Parathyroid adenoma (tissue), 2 donors: ENCODE results near the gene ZC3H4.

Experiments used
- H2AFZ ChIP-seq: fragments of 300-600 bp; sonication (generic); one replicate; pipeline ENCODE4 v1.7.0; 2017; ENCODE audit warnings: antibody characterized with exemption, mild to moderate bottlenecking
- H3K27ac ChIP-seq: fragments of 300-600 bp; sonication (generic); one replicate; pipeline ENCODE4 v1.7.0; 2017
- H3K27me3 ChIP-seq: fragments of 300-600 bp; sonication (generic); one replicate; pipeline ENCODE4 v1.7.0; 2017; ENCODE audit warnings: low read length; ENCODE audit not compliant: control insufficient read depth, insufficient read depth
- H3K36me3 ChIP-seq: fragments of 300-600 bp; sonication (generic); one replicate; pipeline ENCODE4 v1.7.0; 2017; ENCODE audit warnings: low read length; ENCODE audit not compliant: control insufficient read depth, insufficient read depth
- H3K4me1 ChIP-seq: fragments of 300-600 bp; sonication (generic); one replicate; pipeline ENCODE4 v1.7.0; 2017; ENCODE audit warnings: control low read depth
- H3K4me2 ChIP-seq: fragments of 300-600 bp; sonication (generic); one replicate; pipeline ENCODE4 v1.7.0; 2017; ENCODE audit warnings: low read length
- H3K4me3 ChIP-seq: fragments of 300-600 bp; sonication (generic); one replicate; pipeline ENCODE4 v1.7.0; 2017; ENCODE audit warnings: low read depth, low read length
- H3K79me2 ChIP-seq: fragments of 300-600 bp; sonication (generic); one replicate; pipeline ENCODE4 v1.7.0; 2017; ENCODE audit warnings: control low read depth
- H3K9ac ChIP-seq: fragments of 300-600 bp; sonication (generic); one replicate; pipeline ENCODE4 v1.7.0; 2017; ENCODE audit warnings: mild to moderate bottlenecking
- H3K9me3 ChIP-seq: fragments of 300-600 bp; sonication (generic); one replicate; pipeline ENCODE4 v1.7.0; 2017; ENCODE audit warnings: low read length; ENCODE audit not compliant: control insufficient read depth
- TF ChIP-seq, protein P1 (sequence below): fragments of 300-600 bp; sonication (generic); IDR thresholded peaks from one replicate; pipeline ENCODE4 v1.7.0; 2017; ENCODE audit warnings: antibody characterized with exemption, mild to moderate bottlenecking
- donor health status: primary hyperparathyroidism.

The ZC3H4 gene

DNA sequence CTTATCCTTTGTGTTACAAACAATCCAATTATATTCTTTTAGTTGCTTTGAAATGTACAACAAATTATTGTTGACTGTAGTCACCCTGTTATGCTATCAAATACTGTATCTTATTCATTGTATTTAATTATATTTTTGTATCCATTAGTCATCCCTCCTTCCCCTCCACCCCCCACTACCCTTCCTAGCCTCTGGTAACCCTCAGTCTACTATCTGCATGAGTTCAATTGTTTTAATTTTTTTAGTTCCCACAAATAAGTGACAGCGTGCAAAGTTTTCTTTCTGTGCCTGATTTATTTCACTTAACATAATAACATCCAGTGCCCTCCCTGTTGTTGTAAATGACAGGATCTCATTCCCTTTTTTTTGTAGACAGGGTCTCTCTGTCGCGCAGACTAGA lies 21.6 kb upstream of the ZC3H4 start:
- H3K9ac ChIP-seq: no peak overlapping the region
- H3K27me3 ChIP-seq: no peaks in the 10 kb centered on the region
- no peaks in the 10 kb centered on the region for H3K4me1 ChIP-seq
- no peak overlapping the region for H3K27ac ChIP-seq
- no peak overlapping the region for H2AFZ ChIP-seq
- no peaks in the 10 kb centered on the region for H3K9me3 ChIP-seq
- H3K36me3 ChIP-seq: no peaks in the 10 kb centered on the region
- no peak overlapping the region for H3K4me3 ChIP-seq
- H3K79me2 ChIP-seq: peaks cover 54% of the 10 kb centered on the region
- TF ChIP-seq, protein P1, sequence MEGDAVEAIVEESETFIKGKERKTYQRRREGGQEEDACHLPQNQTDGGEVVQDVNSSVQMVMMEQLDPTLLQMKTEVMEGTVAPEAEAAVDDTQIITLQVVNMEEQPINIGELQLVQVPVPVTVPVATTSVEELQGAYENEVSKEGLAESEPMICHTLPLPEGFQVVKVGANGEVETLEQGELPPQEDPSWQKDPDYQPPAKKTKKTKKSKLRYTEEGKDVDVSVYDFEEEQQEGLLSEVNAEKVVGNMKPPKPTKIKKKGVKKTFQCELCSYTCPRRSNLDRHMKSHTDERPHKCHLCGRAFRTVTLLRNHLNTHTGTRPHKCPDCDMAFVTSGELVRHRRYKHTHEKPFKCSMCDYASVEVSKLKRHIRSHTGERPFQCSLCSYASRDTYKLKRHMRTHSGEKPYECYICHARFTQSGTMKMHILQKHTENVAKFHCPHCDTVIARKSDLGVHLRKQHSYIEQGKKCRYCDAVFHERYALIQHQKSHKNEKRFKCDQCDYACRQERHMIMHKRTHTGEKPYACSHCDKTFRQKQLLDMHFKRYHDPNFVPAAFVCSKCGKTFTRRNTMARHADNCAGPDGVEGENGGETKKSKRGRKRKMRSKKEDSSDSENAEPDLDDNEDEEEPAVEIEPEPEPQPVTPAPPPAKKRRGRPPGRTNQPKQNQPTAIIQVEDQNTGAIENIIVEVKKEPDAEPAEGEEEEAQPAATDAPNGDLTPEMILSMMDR: no peak
- no peak overlapping the region for H3K4me2 ChIP-seq

- H2AFZ ChIP-seq: no peak overlapping the region
- H3K36me3 ChIP-seq: no peaks in the 10 kb centered on the region
- TF ChIP-seq, protein P1: no peak
- no peak overlapping the region for H3K27ac ChIP-seq
- no peaks in the 10 kb centered on the region for H3K4me1 ChIP-seq
- no peak overlapping the region for H3K9ac ChIP-seq
- H3K4me3 ChIP-seq: no peak overlapping the region
- H3K4me2 ChIP-seq: no peak overlapping the region
- peaks cover 53% of the 10 kb centered on the region for H3K79me2 ChIP-seq
- H3K9me3 ChIP-seq: no peaks in the 10 kb centered on the region
- no peaks in the 10 kb centered on the region for H3K27me3 ChIP-seq
These were observed 21.0 kb upstream of the ZC3H4 start for GRCh38 chr19:47134545-47134944.

DNA sequence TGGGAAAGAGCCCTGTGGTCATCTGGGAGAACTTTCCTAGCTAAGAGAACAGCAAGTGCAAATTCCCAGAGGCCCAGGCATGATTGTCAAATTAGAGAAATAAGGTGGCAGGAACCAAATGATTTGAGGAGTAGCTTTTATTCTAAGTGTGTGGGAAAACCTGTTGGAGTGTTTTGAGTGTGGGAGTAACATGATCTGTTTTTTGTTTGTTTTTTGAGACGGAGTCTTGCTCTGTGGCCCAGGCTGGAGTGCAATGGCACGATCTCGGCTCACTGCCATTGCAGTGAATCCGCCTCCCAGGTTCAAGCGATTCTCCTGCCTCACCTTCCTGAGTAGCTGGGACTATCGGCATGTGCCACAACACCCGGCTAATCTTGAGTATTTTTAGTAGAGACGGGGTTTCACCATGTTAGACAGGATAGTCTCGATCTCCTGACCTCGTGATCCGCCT lies 19.5 kb upstream of the ZC3H4 start:
- H3K9me3 ChIP-seq: no peaks in the 10 kb centered on the region
- no peak overlapping the region for H3K4me3 ChIP-seq

GRCh38 chr19:47132194-47132852 lies 18.7 kb upstream of the ZC3H4 start:
- Histone ChIP-seq H3K9me3 (no peaks in the 10 kb centered on the region), H3K4me1 (no peaks in the 10 kb centered on the region), H2AFZ (no peak overlapping the region), H3K4me3 (no peak overlapping the region), H3K36me3 (no peaks in the 10 kb centered on the region), H3K9ac (no peak overlapping the region), H3K27me3 (no peaks in the 10 kb centered on the region), H3K4me2 (no peak overlapping the region), H3K79me2 (peaks cover 43% of the 10 kb centered on the region), H3K27ac (no peak overlapping the region)
- TF ChIP-seq, protein P1: no peak

More for the DNA sequence above, 19.5 kb upstream of the ZC3H4 start:
- Histone ChIP-seq H3K4me2 (no peak overlapping the region), H3K27ac (no peak overlapping the region), H3K4me1 (no peaks in the 10 kb centered on the region), H3K9ac (no peak overlapping the region), H2AFZ (no peak overlapping the region), H3K27me3 (no peaks in the 10 kb centered on the region), H3K36me3 (no peaks in the 10 kb centered on the region), H3K79me2 (peaks cover 43% of the 10 kb centered on the region)
- TF ChIP-seq, protein P1: no peak
